Upper lobe of left lung (tissue), 6 donors: ENCODE measurements around the gene PLAC1. TPM values are rescaled to one million over a fixed set of nuclear protein-coding genes. Genes with fewer than 3 reads are reported as not detected.

Experiments used
- ATAC-seq, 2 donors: fragments of 200-7000 bp; cut with Tn5 transposase; one replicate each; pipeline ENCODE4 v1.9.1; 2022; ENCODE audit warnings: mild to moderate bottlenecking in 2 of 2, moderate library complexity in 2 of 2; ENCODE audit not compliant: low FRiP score in 2 of 2
- DNase-seq, 2 donors: peaks; one replicate each; pipeline ENCODE4 v3.0.0-alpha.2; 2019 to 2020
- H3K27ac ChIP-seq, 4 donors: fragments of 200-600 bp; sonication (generic); one replicate each; pipeline ENCODE4 v1.5.1; 2016 to 2019
- H3K27me3 ChIP-seq, 4 donors: fragments of 200-600 bp; sonication (generic); one replicate each; pipeline ENCODE4 v1.5.1; 2017 to 2019
- H3K36me3 ChIP-seq, 4 donors: fragments of 200-600 bp; sonication (generic); one replicate each; pipeline ENCODE4 v1.5.1; 2016 to 2019
- H3K4me1 ChIP-seq, 4 donors: fragments of 200-600 bp; sonication (generic); one replicate each; pipeline ENCODE4 v1.5.1; 2018 to 2019
- H3K4me3 ChIP-seq, 4 donors: fragments of 200-600 bp; sonication (generic); one replicate each; pipeline ENCODE4 v1.5.1; 2017 to 2019; ENCODE audit warnings: mild to moderate bottlenecking in 2 of 4, moderate library complexity in 1 of 4
- H3K9me3 ChIP-seq, 4 donors: fragments of 200-600 bp; sonication (generic); one replicate each; pipeline ENCODE4 v1.5.1; 2018 to 2019
- CTCF ChIP-seq, 6 experiments: fragments of 450-650 bp in 4 of 6; fragments of 200-600 bp in 2 of 6; sonication (generic) in 2 of 6; IDR thresholded peaks; one replicate each; pipeline ENCODE4 v1.5.1; 2016 to 2019; ENCODE audit warnings: antibody characterized with exemption in 6 of 6
- EP300 ChIP-seq, 4 donors: sonication (generic); formaldehyde crosslinking; IDR thresholded peaks; one replicate each; pipeline ENCODE4 v1.5.1; 2017; ENCODE audit warnings: antibody characterized with exemption in 4 of 4, control low read depth in 2 of 4
- POLR2A ChIP-seq, 4 donors: fragments of 450-650 bp; IDR thresholded peaks; one replicate each; pipeline ENCODE4 v1.5.1; 2016 to 2017; ENCODE audit warnings: antibody characterized with exemption in 4 of 4, mild to moderate bottlenecking in 2 of 4
- POLR2AphosphoS5 ChIP-seq, 2 donors: sonication (generic); formaldehyde crosslinking; IDR thresholded peaks; one replicate each; pipeline ENCODE4 v1.5.1; 2017; ENCODE audit warnings: antibody characterized with exemption in 2 of 2
- WGBS, 2 donors: methylation state at CpG; one replicate each; pipeline ENCODE4 v1.1.5; 2017 to 2018; 5-methylcytosine and 5-hydroxymethylcytosine counted together
- total RNA-seq, 6 donors: library from RNA; depleted of rRNA in 4 of 6; stranded (reverse); fragments of >200 nt in 4 of 6; gene quantifications; one replicate each; pipeline versions ENCODE4 v1.1.0 to v1.2.1, GENCODE V29; 2016 to 2021
- donor health status: DM: no; HTN: no; CAD: no; lungs with moderate emphysema.
- donor health status: DM: no; HTN: yes; CAD: no; lungs with severe emphysema.

Gene PLAC1
- total RNA-seq, 6 donors from 2014 or later, result not detected

DNA sequence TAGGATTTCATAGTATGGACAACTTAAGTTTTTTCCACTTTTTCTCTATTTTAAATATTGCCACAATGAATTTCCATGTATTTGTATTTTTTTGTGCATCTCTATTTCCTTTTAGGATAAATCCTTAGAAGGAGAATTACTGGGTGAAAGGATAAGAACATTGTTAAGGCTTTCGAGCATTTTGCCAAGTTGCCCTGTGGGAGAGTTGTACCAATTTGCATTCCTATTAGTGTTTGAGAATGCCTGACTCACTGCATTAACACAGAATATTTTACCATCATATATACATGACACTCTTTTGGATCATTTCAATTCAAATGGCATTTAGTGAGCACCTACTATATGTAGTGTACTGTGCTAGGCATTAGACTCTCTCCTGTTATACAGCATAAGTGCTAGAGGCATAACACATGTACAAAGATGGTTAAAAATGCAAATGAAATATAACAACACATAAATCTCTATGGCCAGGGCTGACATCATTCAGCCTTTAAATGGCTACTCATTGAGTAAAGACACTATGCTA, 57.0 kb downstream of the PLAC1 start:
- WGBS, 2 donors, result 93 to 95% methylated on average over 1 of the region's 1 CpG
- DNase-seq (no peak), ATAC-seq (no peak)

GRCh38 chrX:134600714-134601113, 57.6 kb downstream of the PLAC1 start:
- 40 to 50% methylated on average over 2 of the region's 2 CpGs for WGBS, 2 donors

More for the DNA sequence above, 57.0 kb downstream of the PLAC1 start:
- TF ChIP-seq CTCF (IDR thresholded peaks at IDR 0.05) (no peak), EP300 (IDR thresholded peaks at IDR 0.05) (no peak), POLR2AphosphoS5 (IDR thresholded peaks at IDR 0.05) (no peak), POLR2A (IDR thresholded peaks at IDR 0.05) (no peak)
- H3K27me3 ChIP-seq, result no peaks in the 10 kb centered on the region
- H3K4me3 ChIP-seq, result no peak overlapping the region
- H3K9me3 ChIP-seq, result no peaks in the 10 kb centered on the region
- no peaks in the 10 kb centered on the region for H3K4me1 ChIP-seq
- H3K27ac ChIP-seq, result no peak overlapping the region
- no peaks in the 10 kb centered on the region for H3K36me3 ChIP-seq

GRCh38 chrX:134599184-134599914, 58.9 kb downstream of the PLAC1 start:
- ATAC-seq, result peak in 1 of 2 donors; percentile 60
- DNase-seq, result no peak
- Histone ChIP-seq H3K27me3 (no peaks in the 10 kb centered on the region), H3K4me3 (no peak overlapping the region), H3K9me3 (no peaks in the 10 kb centered on the region), H3K36me3 (no peaks in the 10 kb centered on the region), H3K4me1 (no peaks in the 10 kb centered on the region), H3K27ac (no peak overlapping the region)
- 60 to 70% methylated on average over 3 to 5 of the region's 5 CpGs for WGBS, 2 donors
- no peak for TF ChIP-seq POLR2A (IDR thresholded peaks at IDR 0.05)
- TF ChIP-seq POLR2AphosphoS5 (IDR thresholded peaks at IDR 0.05), result no peak
- TF ChIP-seq CTCF (IDR thresholded peaks at IDR 0.05), result no peak
- no peak for TF ChIP-seq EP300 (IDR thresholded peaks at IDR 0.05)

More at GRCh38 chrX:134600714-134601113, 57.6 kb downstream of the PLAC1 start:
- H3K9me3 ChIP-seq, result no peaks in the 10 kb centered on the region
- TF ChIP-seq CTCF (IDR thresholded peaks at IDR 0.05), result no peak
- no peak for TF ChIP-seq POLR2AphosphoS5 (IDR thresholded peaks at IDR 0.05)
- no peak for TF ChIP-seq EP300 (IDR thresholded peaks at IDR 0.05)
- TF ChIP-seq POLR2A (IDR thresholded peaks at IDR 0.05), result no peak
- H3K27me3 ChIP-seq, result no peaks in the 10 kb centered on the region
- no peaks in the 10 kb centered on the region for H3K36me3 ChIP-seq
- no peak overlapping the region for H3K4me3 ChIP-seq
- no peaks in the 10 kb centered on the region for H3K4me1 ChIP-seq
- no peak overlapping the region for H3K27ac ChIP-seq
- ATAC-seq (no peak), DNase-seq (no peak)

DNA sequence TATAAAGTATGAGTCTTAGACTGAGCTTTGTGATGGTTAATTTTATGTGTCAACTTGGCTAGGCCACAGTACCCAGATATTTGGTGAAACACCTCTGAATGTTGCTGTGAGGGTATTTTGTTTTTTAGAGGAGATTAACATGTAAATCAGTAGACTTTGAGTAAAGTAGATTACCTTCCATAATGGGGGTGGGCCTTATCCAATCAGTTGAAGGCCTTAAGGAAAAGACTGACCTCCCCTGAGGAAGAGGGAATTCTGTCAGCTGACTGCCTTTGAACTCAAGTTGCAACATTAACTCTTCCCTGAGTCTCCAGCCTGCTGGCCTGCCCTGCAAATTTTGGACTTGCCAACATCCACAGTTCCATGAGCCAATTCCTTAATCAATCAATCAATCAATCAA, 66.0 kb downstream of the PLAC1 start:
- no peak overlapping the region for H3K4me3 ChIP-seq
- no peaks in the 10 kb centered on the region for H3K9me3 ChIP-seq
- ATAC-seq (no peak), DNase-seq (no peak)
- H3K36me3 ChIP-seq, result no peaks in the 10 kb centered on the region
- no peaks in the 10 kb centered on the region for H3K4me1 ChIP-seq
- no peaks in the 10 kb centered on the region for H3K27me3 ChIP-seq
- H3K27ac ChIP-seq, result no peak overlapping the region
- TF ChIP-seq EP300 (IDR thresholded peaks at IDR 0.05) (no peak), POLR2A (IDR thresholded peaks at IDR 0.05) (no peak), POLR2AphosphoS5 (IDR thresholded peaks at IDR 0.05) (no peak), CTCF (IDR thresholded peaks at IDR 0.05) (no peak)

DNA sequence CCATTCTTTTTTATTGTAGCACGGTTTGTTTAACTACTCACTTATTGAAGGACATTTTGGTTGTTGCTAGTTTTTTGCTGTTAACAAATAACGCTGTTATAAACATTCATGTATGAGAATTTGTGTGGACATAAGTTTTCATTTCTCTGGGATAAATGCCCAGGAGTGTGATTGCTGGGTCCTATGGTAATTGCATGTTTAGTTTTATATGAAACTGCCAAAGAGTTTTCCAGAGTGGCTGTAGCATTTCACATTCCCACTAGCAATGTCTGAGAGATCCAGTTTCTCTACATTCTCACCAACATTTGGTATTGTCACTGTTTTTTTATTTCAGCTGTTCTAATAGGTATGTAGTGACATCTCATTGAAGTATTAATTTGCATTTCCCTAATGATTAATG, 66.8 kb downstream of the PLAC1 start:
- TF ChIP-seq CTCF (IDR thresholded peaks at IDR 0.05) (no peak), POLR2AphosphoS5 (IDR thresholded peaks at IDR 0.05) (no peak)
- Histone ChIP-seq H3K9me3 (no peaks in the 10 kb centered on the region), H3K27ac (no peak overlapping the region), H3K4me3 (no peak overlapping the region), H3K4me1 (no peaks in the 10 kb centered on the region), H3K36me3 (no peaks in the 10 kb centered on the region), H3K27me3 (no peaks in the 10 kb centered on the region)
- WGBS, 2 donors, result 43 to 76% methylated on average over 2 of the region's 2 CpGs
- DNase-seq, result no peak
- no peak for ATAC-seq
